Fibroblast of the aortic adventitia (primary cell): Measurements from ENCODE around the gene MUC13. TPM values are rescaled to one million over a fixed set of nuclear protein-coding genes. Genes with fewer than 3 reads are reported as not detected.

Experiments used
- DNase-seq: peaks from one replicate; pipeline ENCODE4 v3.0.0-alpha.2; 2010; ENCODE audit warnings: low read depth
- H3K4me3 ChIP-seq: 2 replicates; pipeline ENCODE4 v1.5.1; 2011; ENCODE audit warnings: low read depth, mild to moderate bottlenecking, control low read depth, low read length, moderate library complexity
- total RNA-seq: library from RNA; depleted of rRNA; stranded (reverse); fragments of >200 nt; gene quantifications from 2 replicates; pipeline ENCODE4 v1.2.3, GENCODE V29; 2012; ENCODE audit warnings: low replicate concordance
- TF ChIP-seq, protein P1 (sequence below): IDR thresholded peaks from 2 replicates; pipeline ENCODE4 v1.5.1; 2011; ENCODE audit warnings: mild to moderate bottlenecking, low read length, control low read depth, inconsistent platforms; ENCODE audit not compliant: insufficient read depth

The MUC13 gene
- total RNA-seq, 1 donor: not detected

- H3K4me3 ChIP-seq: no peak overlapping the region
- no peak for DNase-seq
- TF ChIP-seq, protein P1, sequence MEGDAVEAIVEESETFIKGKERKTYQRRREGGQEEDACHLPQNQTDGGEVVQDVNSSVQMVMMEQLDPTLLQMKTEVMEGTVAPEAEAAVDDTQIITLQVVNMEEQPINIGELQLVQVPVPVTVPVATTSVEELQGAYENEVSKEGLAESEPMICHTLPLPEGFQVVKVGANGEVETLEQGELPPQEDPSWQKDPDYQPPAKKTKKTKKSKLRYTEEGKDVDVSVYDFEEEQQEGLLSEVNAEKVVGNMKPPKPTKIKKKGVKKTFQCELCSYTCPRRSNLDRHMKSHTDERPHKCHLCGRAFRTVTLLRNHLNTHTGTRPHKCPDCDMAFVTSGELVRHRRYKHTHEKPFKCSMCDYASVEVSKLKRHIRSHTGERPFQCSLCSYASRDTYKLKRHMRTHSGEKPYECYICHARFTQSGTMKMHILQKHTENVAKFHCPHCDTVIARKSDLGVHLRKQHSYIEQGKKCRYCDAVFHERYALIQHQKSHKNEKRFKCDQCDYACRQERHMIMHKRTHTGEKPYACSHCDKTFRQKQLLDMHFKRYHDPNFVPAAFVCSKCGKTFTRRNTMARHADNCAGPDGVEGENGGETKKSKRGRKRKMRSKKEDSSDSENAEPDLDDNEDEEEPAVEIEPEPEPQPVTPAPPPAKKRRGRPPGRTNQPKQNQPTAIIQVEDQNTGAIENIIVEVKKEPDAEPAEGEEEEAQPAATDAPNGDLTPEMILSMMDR: no peak
These were observed 67.0 kb downstream of the MUC13 start for GRCh38 chr3:124867511-124867910.

- TF ChIP-seq, protein P1: no peak
These were observed 72.5 kb downstream of the MUC13 start for GRCh38 chr3:124862006-124862405.

GRCh38 chr3:124861041-124861440, 73.5 kb downstream of the MUC13 start:
- TF ChIP-seq, protein P1: no peak

More at GRCh38 chr3:124862006-124862405, 72.5 kb downstream of the MUC13 start:
- DNase-seq: no peak
- no peak overlapping the region for H3K4me3 ChIP-seq

GRCh38 chr3:124860599-124860998, 74.0 kb downstream of the MUC13 start:
- peak; percentile 97 for DNase-seq
- no peak overlapping the region for H3K4me3 ChIP-seq

More at GRCh38 chr3:124861041-124861440, 73.5 kb downstream of the MUC13 start:
- no peak overlapping the region for H3K4me3 ChIP-seq
- peak; percentile 37 for DNase-seq

DNA sequence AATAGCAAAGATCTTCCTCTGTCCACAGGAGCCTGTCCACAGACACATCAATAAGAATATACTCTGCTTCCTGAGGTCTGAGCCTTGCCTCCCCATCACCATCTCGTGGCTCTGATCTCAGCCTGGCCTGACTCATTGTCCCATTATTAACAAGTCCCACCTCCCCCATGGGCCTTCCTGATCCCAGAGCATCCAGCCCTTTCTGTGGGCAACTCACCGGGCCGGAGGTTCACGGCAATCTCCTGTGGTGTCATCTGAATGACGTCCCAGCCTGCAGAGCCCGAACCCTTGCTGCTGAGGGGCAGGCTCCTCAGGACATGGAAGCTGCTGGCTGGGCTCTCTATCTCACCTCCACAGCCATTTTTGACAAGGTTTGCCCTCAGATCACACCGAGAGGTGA, 75.5 kb downstream of the MUC13 start:
- no peak overlapping the region for H3K4me3 ChIP-seq
- DNase-seq: peak; percentile 59
- TF ChIP-seq, protein P1: no peak

More at GRCh38 chr3:124860599-124860998, 74.0 kb downstream of the MUC13 start:
- TF ChIP-seq, protein P1: no peak

DNA sequence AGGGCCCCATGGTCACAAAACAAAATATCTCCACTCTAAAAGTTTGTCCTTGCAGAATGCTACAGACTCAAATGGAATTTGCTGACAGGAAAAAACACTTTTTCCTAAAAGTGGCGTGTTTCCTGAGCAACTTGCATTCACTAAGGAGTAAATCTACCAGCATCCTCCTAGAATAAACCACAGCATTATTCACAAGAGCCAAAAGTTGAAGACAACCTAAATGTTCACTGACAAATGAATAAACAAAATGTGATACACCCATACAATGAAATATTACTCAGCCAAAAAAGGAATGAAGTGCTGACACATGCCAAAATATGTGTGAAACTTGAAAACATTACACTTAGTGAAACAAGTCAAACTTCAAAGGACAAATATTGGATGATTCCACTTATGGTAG, 76.3 kb downstream of the MUC13 start:
- peak; percentile 59 for DNase-seq
- no peak overlapping the region for H3K4me3 ChIP-seq
- TF ChIP-seq, protein P1: no peak

DNA sequence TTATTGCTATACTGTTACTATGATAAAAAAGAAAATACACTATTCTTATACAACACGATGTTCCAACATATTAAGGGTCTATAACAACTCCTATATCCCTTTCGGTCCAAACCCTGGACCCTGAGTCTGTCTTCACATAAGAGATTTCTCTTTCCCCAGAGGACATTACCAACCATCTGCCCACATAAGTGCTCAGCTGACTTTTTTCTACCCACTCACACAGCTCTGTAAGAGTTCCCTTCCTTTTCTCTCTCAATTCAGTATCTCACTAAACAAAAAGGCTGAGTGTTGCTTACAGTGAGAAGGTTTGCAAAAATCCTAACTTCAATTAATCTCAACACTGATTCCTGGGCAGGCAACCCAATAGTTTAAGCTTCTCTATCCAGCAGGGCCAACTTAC, 77.9 kb downstream of the MUC13 start:
- TF ChIP-seq, protein P1: no peak
- no peak for DNase-seq
- no peak overlapping the region for H3K4me3 ChIP-seq
